ENCODE data around the gene SLC25A21. TPM values are rescaled to one million over a fixed set of nuclear protein-coding genes. Genes with fewer than 3 reads are reported as not detected.

Gene SLC25A21
- total and polyA plus RNA-seq, 2 donors (not counting 1 experiment from before 2014, with no cell fraction given) = 0.50 to 0.62 TPM

- Histone ChIP-seq H3K9me3 (ENCODE audit: control insufficient read depth, insufficient read depth, low read depth, low read length) (no peaks in the 10 kb centered on the region), H2AFZ (ENCODE audit: low read length) (no peak overlapping the region), H3K4me3 (replicated peaks in 1 of 4; ENCODE audit: control extremely low read depth in 1 of 4, insufficient read depth in 1 of 4, low read depth in 3 of 4, low read length in 4 of 4) (no peak overlapping the region), H3K4me2 (ENCODE audit: extremely low read depth, insufficient read depth, low read length) (no peak overlapping the region), H3K36me3 (ENCODE audit: control insufficient read depth, insufficient read depth, low read length) (no peaks in the 10 kb centered on the region), H3K27me3 (ENCODE audit: control insufficient read depth, insufficient read depth, low read length) (no peaks in the 10 kb centered on the region), H3K4me1 (ENCODE audit: control insufficient read depth, extremely low read depth, insufficient read depth, low read length) (no peaks in the 10 kb centered on the region), H3K79me2 (ENCODE audit: control insufficient read depth, insufficient read depth, low read length) (no peaks in the 10 kb centered on the region), H3K27ac (ENCODE audit: insufficient read depth, low read length) (no peak overlapping the region), H4K20me1 (ENCODE audit: control insufficient read depth, extremely low read depth, insufficient read depth, low read length) (no peaks in the 10 kb centered on the region), H3K9ac (ENCODE audit: insufficient read depth, low read length) (no peak overlapping the region)
- TF ChIP-seq CTCF (conservative IDR thresholded peaks at IDR 0.05 in 1 of 2, IDR thresholded peaks at IDR 0.05 in 1 of 2; ENCODE audit: low read depth in 1 of 2, low read length in 2 of 2) (no peak), EZH2 (IDR thresholded peaks at IDR 0.05; ENCODE audit: low read length, missing control alignments) (no peak)
- no peak for DNase-seq (ENCODE audit: low read depth in 2 of 2)
These were observed 148.4 kb downstream of the SLC25A21 start for GRCh38 chr14:37023875-37024565.

GRCh38 chr14:37021390-37021789, 151.0 kb downstream of the SLC25A21 start:
- H3K4me3 ChIP-seq (replicated peaks in 1 of 4; ENCODE audit: control extremely low read depth in 1 of 4, insufficient read depth in 1 of 4, low read depth in 3 of 4, low read length in 4 of 4) = no peak overlapping the region
- H3K36me3 ChIP-seq (ENCODE audit: control insufficient read depth, insufficient read depth, low read length) = no peaks in the 10 kb centered on the region
- no peak overlapping the region for H3K4me2 ChIP-seq (ENCODE audit: extremely low read depth, insufficient read depth, low read length)
- H3K9me3 ChIP-seq (ENCODE audit: control insufficient read depth, insufficient read depth, low read depth, low read length) = no peaks in the 10 kb centered on the region
- H3K27me3 ChIP-seq (ENCODE audit: control insufficient read depth, insufficient read depth, low read length) = no peaks in the 10 kb centered on the region
- no peak overlapping the region for H3K27ac ChIP-seq (ENCODE audit: insufficient read depth, low read length)
- H3K79me2 ChIP-seq (ENCODE audit: control insufficient read depth, insufficient read depth, low read length) = no peaks in the 10 kb centered on the region
- H3K4me1 ChIP-seq (ENCODE audit: control insufficient read depth, extremely low read depth, insufficient read depth, low read length) = no peaks in the 10 kb centered on the region
- no peaks in the 10 kb centered on the region for H4K20me1 ChIP-seq (ENCODE audit: control insufficient read depth, extremely low read depth, insufficient read depth, low read length)
- no peak overlapping the region for H2AFZ ChIP-seq (ENCODE audit: low read length)
- no peak for TF ChIP-seq CTCF (conservative IDR thresholded peaks at IDR 0.05 in 1 of 2, IDR thresholded peaks at IDR 0.05 in 1 of 2; ENCODE audit: low read depth in 1 of 2, low read length in 2 of 2)
- TF ChIP-seq EZH2 (IDR thresholded peaks at IDR 0.05; ENCODE audit: low read length, missing control alignments) = no peak
- no peak for DNase-seq (ENCODE audit: low read depth in 2 of 2)
- H3K9ac ChIP-seq (ENCODE audit: insufficient read depth, low read length) = no peak overlapping the region

- Histone ChIP-seq H4K20me1 (ENCODE audit: control insufficient read depth, extremely low read depth, insufficient read depth, low read length) (no peaks in the 10 kb centered on the region), H3K4me3 (replicated peaks in 1 of 4; ENCODE audit: control extremely low read depth in 1 of 4, insufficient read depth in 1 of 4, low read depth in 3 of 4, low read length in 4 of 4) (no peak overlapping the region), H3K4me2 (ENCODE audit: extremely low read depth, insufficient read depth, low read length) (no peak overlapping the region), H3K27me3 (ENCODE audit: control insufficient read depth, insufficient read depth, low read length) (no peaks in the 10 kb centered on the region), H3K4me1 (ENCODE audit: control insufficient read depth, extremely low read depth, insufficient read depth, low read length) (no peaks in the 10 kb centered on the region), H2AFZ (ENCODE audit: low read length) (no peak overlapping the region), H3K9ac (ENCODE audit: insufficient read depth, low read length) (no peak overlapping the region), H3K79me2 (ENCODE audit: control insufficient read depth, insufficient read depth, low read length) (no peaks in the 10 kb centered on the region), H3K27ac (ENCODE audit: insufficient read depth, low read length) (no peak overlapping the region), H3K36me3 (ENCODE audit: control insufficient read depth, insufficient read depth, low read length) (no peaks in the 10 kb centered on the region), H3K9me3 (ENCODE audit: control insufficient read depth, insufficient read depth, low read depth, low read length) (no peaks in the 10 kb centered on the region)
- no peak for TF ChIP-seq CTCF (conservative IDR thresholded peaks at IDR 0.05 in 1 of 2, IDR thresholded peaks at IDR 0.05 in 1 of 2; ENCODE audit: low read depth in 1 of 2, low read length in 2 of 2)
- TF ChIP-seq EZH2 (IDR thresholded peaks at IDR 0.05; ENCODE audit: low read length, missing control alignments) = no peak
- DNase-seq (ENCODE audit: low read depth in 2 of 2) = no peak
These were observed 152.9 kb downstream of the SLC25A21 start for GRCh38 chr14:37019488-37019887.
